Measurements from ENCODE around the gene AARS1.
"Not testable (repeated sequence)": the region's sequence is repeated elsewhere in the genome, so short reads cannot be mapped to it uniquely, and the experiment has no call there.

AARS1 gene

GRCh38 chr16:70271696-70272095 lies 17.6 kb downstream of the AARS1 start:
- DNase-seq (ENCODE audit: low read depth): no peak

DNA sequence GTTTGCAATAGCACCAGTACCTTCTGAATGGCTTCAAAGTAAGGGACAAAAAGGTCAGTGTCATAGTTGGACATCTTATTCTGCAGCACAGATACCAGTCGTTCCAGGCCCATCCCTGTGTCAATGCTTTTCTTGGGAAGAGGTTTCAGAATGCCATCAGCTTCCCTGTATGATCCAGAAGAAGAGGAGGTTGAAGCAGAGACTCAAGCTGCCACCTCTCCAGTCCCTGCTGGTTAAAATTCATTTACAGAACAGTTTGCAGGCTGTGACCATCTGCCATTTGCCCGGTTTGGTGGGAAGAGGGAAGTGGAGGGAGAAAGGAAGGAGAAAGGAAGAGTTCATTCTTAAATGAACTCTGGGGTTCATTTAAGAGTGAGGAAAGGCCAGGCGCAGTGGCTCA lies 19.1 kb downstream of the AARS1 start:
- DNase-seq (ENCODE audit: low read depth): no peak

GRCh38 chr16:70269471-70269870 lies 19.8 kb downstream of the AARS1 start:
- no peak for DNase-seq (ENCODE audit: low read depth)

DNA sequence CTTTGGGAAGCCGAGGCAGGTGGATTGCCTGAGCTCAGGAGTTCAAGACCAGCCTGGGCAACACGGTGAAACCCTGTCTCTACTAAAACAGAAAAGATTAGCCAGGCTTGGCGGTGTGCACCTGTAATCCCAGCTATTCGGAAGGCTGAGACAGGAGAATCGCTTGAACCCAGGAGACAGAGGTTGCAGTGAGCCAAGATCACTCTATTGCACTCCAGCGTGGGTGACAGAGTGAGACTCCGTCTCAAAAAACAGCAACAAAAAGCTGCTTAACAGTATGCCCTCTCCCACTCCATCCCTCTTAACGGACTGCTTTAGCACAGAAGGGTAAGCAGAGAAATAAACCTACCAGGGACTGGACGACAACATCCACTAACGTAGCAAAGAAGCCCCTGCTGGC lies 21.4 kb downstream of the AARS1 start:
- DNase-seq (ENCODE audit: low read depth): not testable (repeated sequence)

- no peak for DNase-seq (ENCODE audit: low read depth)
Observed at GRCh38 chr16:70267516-70267915, 21.8 kb downstream of the AARS1 start.

DNA sequence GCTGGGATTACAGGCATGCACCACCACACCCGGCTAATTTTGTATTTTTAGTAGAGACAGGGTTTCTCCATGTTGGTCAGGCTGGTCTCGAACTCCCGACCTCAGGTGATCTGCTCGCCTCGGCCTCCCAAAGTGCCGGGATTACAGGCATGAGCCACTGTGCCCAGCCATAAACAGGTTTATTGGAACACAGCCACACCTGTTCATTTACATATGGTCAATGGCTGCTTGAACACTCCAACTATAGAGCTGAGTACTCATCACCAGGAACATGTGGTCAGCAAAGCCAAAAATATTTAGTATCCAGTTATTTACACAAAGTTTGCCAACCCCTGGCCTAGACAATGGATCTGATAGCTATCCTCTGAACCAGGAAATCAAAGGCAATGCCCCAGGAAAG lies 29.4 kb downstream of the AARS1 start:
- DNase-seq (ENCODE audit: low read depth): not testable (repeated sequence)

DNA sequence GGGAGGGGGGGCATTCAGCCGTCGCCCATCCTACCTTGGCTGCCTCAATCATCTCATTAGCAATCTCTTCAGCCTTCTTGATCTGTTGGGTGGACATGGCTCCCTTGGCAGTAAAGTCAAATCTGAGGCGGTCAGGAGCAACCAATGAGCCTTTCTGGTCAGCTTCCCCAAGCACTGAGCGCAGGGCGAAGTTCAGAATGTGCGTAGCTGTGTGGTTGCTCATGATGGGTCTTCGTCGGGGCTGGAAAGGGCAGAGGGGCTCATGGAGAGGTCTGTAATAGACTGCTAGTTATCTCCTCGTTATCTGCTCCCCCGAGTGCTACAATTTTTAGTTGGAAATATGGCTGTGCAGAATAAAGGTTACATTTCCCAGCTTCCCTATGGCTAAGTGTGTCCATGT lies 30.4 kb downstream of the AARS1 start:
- no peak for DNase-seq (ENCODE audit: low read depth)

GRCh38 chr16:70258065-70258464 lies 31.2 kb downstream of the AARS1 start:
- DNase-seq (ENCODE audit: low read depth): no peak

DNA sequence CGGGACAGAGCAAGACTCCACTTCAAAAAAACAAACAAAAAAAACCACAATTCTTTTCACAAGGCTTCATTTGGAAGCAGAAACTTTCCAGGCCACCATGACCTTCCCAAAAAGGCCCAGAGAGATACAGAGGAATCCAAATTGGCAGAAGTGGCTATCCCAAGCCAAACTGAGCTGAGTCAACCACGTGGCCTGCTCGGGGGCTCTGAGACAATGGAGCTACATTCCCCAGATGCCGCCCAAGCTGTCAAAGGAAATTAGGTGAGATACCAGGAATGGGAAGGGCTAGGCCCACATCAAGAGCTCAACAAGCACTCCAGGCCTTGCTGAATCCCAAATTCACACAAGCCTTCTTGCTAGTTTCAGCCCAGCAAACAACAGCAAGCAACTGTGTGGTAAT lies 31.9 kb downstream of the AARS1 start:
- no peak for DNase-seq (ENCODE audit: low read depth)

- no peak for DNase-seq (ENCODE audit: low read depth)
Observed at GRCh38 chr16:70255574-70255973, 33.7 kb downstream of the AARS1 start.

DNA sequence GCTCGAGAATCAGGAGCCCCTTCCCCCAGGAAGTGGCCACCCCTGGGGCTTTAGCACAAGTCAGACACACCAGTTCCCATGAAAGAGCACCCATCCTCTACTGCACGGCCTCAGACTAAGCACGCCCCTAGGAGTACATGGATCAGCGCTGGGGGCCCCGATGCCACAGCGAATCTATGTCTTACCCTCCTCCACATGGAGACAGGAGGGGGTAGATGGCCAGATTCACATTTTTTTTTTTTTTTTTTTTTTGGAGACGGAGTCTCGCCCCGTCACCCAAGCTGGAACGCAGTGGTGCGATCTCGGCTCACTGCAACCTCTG lies 34.4 kb downstream of the AARS1 start:
- DNase-seq (ENCODE audit: low read depth): no peak

- DNase-seq (ENCODE audit: low read depth): no peak
Observed at GRCh38 chr16:70254180-70254964, 34.9 kb downstream of the AARS1 start.

DNA sequence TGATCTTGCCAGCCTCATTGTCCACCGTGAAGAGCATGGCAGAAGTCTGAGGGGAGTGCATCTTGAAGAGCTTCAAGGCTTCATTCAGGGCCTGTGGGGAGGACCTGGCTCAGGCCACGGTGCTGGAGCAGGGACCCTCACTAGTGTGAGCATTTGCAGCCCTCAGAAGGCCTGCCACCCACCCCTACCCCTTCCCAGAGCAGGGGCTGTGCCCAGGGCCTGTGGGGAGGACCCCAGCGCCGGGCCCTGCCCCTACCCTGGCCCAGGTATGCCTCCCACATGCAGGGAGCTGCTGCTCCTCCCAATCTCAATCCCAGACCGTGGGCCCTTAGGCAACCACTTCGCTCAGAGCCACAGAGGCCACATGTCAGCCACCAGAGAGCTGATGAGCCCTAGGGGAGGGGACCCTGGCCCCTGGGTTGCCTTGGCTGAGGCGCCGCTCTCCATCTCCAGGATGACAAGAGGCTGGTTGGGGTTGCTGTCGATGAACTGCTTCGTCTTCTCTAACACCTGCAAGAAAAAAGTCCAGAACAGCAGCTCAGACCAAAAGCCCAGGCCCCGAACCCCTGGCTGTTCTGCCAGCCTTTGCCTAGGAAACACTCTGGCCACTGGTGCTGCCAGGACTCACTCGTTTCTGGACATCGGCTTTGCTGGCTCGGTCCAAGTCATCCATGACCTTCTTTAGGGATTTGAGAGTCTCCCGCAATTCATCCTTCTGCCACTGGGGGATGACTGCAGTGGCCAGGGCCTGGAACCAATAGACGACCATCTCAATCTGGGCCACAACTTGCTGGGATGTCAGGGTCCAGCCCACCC lies 35.8 kb downstream of the AARS1 start:
- no peak for DNase-seq (ENCODE audit: low read depth)

DNA sequence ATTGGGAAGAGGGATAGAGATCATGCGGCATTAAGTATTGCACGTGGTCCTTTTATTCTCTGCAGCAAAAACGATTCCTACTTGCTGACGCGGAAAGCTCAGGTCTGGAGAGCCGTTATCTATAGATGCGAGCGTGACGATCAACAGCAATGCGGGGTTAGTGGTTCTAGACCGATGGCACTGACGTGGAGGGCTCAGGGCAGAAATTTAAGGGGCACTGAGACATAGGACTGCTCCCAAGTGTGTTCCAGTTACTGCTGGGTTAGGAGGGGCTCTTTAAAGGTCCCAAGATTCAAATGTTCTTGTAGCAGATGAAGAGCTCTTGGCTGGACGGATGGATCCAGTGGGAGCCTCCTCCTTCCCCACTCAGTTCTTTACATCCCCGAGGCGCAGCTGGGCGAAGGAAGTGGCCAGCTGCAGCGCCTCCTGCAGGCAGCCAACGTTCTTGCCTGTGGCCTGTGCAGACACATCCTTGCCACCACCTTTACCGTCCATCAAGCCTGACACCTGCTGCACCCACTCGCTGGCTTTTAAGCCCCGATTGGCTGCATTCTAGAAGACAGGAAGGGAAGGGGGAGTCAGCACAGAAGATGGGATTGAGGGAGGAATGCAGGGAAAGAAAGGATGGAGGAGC lies 36.8 kb downstream of the AARS1 start:
- DNase-seq (ENCODE audit: low read depth): no peak

- peak; percentile 88 for DNase-seq (ENCODE audit: low read depth)
Observed at GRCh38 chr16:70251629-70252354, 37.5 kb downstream of the AARS1 start, which contains the start of gene EXOSC6. Gene EXOSC6, minus strand, starts transcription at chr16:70251940. Its CDS starts 40 bp downstream, at chr16:70251900.

- DNase-seq (ENCODE audit: low read depth): peak; percentile 25
Observed at GRCh38 chr16:70250748-70251628, 38.3 kb downstream of the AARS1 start.

DNA sequence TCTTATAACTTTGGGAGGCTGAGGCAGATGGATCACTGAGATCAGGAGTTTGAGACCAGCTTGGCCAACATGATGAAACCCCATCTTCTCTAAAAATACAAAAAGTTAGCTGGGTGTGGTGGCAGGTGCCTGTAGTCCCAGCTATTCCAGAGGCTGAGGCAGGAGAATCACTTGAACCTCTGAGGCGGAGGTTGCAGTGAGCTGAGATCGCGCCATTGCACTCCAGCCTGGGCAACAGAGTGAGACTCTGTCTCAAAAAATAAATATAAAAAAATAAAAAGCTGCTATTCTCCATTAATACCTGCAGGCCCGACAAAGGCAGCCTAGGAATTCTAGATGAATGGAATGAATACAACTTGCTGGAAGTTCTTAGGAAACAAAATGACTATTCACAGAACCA lies 39.6 kb downstream of the AARS1 start:
- DNase-seq (ENCODE audit: low read depth): not testable (repeated sequence)

DNA sequence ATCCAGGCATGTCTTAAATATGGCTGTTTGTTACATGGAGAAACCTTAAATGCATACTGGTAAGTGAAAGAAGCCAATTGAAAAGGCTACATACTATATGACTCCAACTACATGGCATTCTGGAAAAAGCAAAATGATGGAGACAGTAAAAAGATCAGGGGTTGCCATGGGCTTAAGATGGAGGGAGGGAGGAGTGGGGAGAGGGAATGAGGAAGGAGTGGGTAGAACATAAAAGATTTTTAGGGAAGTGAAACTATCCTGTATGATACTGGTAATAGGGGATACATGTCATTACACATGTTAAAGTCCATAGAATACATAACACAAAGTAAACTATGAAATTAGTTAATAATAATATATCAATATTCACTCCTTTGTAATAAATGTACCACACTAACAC lies 50.5 kb downstream of the AARS1 start:
- DNase-seq (ENCODE audit: low read depth): not testable (repeated sequence)

DNA sequence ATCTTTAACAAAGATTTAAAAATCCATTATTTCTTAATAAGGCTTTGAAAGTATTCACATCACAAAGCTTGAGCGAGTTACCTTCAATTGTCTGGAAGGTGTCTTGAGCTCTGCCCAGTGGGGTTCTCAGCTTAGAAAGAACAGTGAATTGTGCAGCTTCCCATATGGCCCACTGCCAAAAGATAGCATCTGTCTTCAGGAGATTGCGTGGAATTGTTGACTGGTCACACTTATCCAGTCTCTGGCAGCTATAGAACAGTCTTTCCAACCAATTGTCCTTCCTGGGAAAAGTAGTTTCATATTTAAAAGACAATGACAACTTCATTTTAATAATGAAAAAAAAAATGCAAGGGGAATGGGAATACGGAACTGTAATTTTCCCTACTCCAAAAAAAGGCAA lies 57.5 kb downstream of the AARS1 start:
- DNase-seq (ENCODE audit: low read depth): not testable (repeated sequence)

- not testable (repeated sequence) for DNase-seq (ENCODE audit: low read depth)
Observed at GRCh38 chr16:70226024-70226423, 63.3 kb downstream of the AARS1 start.

DNA sequence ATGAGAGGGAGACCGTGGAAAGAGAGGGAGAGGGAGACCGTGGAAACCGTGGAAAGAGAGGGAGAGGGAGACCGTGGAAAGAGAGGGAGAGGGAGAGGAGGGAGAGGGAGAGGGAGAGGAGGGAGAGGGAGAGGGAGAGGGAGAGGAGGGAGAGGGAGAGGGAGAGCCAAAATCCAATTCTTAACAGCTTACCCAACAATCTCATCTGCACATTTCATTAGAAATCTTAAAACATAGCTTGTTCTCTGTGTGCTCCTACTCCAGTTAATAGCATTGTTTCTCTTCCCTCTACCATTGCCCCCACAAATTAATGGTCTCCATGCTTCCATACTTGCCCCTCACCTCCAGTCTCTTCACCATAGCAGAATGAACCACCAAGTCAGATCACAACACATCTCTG lies 63.9 kb downstream of the AARS1 start:
- not testable (repeated sequence) for DNase-seq (ENCODE audit: low read depth)
